Psoas muscle (tissue), 8 donors: ENCODE data around the gene STAMBPL1. TPM values are rescaled to one million over a fixed set of nuclear protein-coding genes. Genes with fewer than 3 reads are reported as not detected.

Experiments used
- ATAC-seq, 4 donors: fragments of 200-7000 bp; cut with Tn5 transposase; one replicate each; pipeline ENCODE4 v1.9.1; 2020; ENCODE audit warnings: moderate library complexity in 3 of 4, mild to moderate bottlenecking in 2 of 4
- DNase-seq, 2 donors: peaks; one replicate each; pipeline ENCODE4 v3.0.0-alpha.2; 2020
- H3K27ac ChIP-seq: fragments of 200-600 bp; one replicate; pipeline ENCODE4 v1.8.0; 2022
- H3K27me3 ChIP-seq, 3 donors: fragments of 200-600 bp in 1 of 3; one replicate each; pipeline versions ENCODE4 v1.6.1 to v1.8.0; 2013 to 2022; ENCODE audit warnings: low read length in 2 of 3, mild to moderate bottlenecking in 2 of 3, moderate library complexity in 1 of 3; ENCODE audit not compliant: insufficient read depth in 3 of 3
- H3K36me3 ChIP-seq, 2 donors: fragments of 200-600 bp in 1 of 2; one replicate each; pipeline versions ENCODE4 v1.6.1 to v1.8.0; 2013 to 2022; ENCODE audit warnings: low read depth in 1 of 2, mild to moderate bottlenecking in 1 of 2, moderate library complexity in 1 of 2; ENCODE audit not compliant: insufficient read depth in 1 of 2
- H3K4me1 ChIP-seq: fragments of 200-600 bp; one replicate; pipeline ENCODE4 v1.8.0; 2022
- H3K4me3 ChIP-seq: fragments of 200-600 bp; one replicate; pipeline ENCODE4 v1.8.0; 2022; ENCODE audit warnings: mild to moderate bottlenecking
- H3K9me3 ChIP-seq: fragments of 200-600 bp; one replicate; pipeline ENCODE4 v1.8.0; 2022
- WGBS, 3 donors: extraction: QIAGEN DNeasy Blood & Tissue Kit; methylation state at CpG; one replicate each; pipeline versions ENCODE4 v1.1.6 to v1.1.7; 2013; 5-methylcytosine and 5-hydroxymethylcytosine counted together
- intact Hi-C, 2 donors: fragments of 100-400 bp; cut with DNase I; formaldehyde crosslinking; loops; one replicate each; pipeline versions ENCODE4 v1.11.0 to v1.14.2; 2022
- polyA plus RNA-seq, 3 donors: library from polyadenylated mRNA; stranded (reverse); fragments of 200-250 nt; gene quantifications; one replicate each; pipeline ENCODE4 v1.2.3, GENCODE V29; 2013
- total RNA-seq, 4 donors: library from RNA; stranded (reverse); fragmentation: NEBNext Ultra II Directional in 2 of 4; extraction: Animal tissue kit (Norgen Biotek cat#: 25700) in 2 of 4; gene quantifications; one replicate each; pipeline versions ENCODE4 v1.2.1 to v1.2.4, GENCODE V29; 2021 to 2023
- TF ChIP-seq, protein P1 (sequence below): fragments of 200-600 bp; IDR thresholded peaks from one replicate; pipeline ENCODE4 v1.8.0; 2022; ENCODE audit warnings: antibody characterized with exemption
- donor health status: healthy with polysubstance abuse.
- donor health status: DM: no; HTN: no; CAD: no; lungs with moderate emphysema.
- donor health status: Bipolar disorder and iron deficiency.
- donor health status: healthy.
- donor health status: DM: yes; HTN: yes; CAD: no.
- donor health status: DM: no; HTN: no; CAD: no.
- donor health status: DM: no; HTN: no; CAD: no.
- donor health status: DM: yes; HTN: yes; CAD: no.

STAMBPL1 gene
- total and polyA plus RNA-seq, 7 donors = 0.23 to 1.4 (median 0.92) TPM

DNA sequence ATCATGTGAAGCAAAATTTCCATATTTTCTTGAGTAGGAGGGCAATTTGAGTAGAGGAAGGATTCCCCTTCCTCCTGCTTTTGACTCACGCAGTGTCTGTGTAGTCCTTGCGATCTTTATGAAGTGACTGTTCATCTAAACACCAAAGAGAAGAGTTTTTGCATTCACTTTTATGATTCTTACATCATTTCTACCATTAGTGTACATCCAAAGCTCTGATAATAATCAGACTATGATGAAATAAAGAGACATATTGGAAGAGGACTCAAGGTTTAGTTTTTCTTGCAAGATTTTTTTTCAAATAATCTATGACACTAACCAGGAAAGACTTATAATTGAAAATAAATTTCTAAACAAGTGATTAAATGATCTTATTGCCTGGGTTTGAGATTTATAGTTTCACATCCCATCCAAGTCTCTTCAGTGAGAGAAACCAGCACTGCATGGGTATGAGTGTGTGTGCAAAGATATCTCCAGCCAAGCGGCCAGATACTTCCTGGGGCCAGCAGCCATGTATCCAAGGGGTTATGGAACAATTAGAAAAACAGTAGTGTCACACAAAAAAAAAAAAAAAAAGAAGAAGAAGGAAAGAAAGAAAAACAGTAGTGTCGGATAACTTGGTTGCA lies 74.5 kb downstream of the STAMBPL1 start:
- ATAC-seq (no peak), DNase-seq (no peak)
- WGBS, 3 donors = 78 to 92% (median 85%) methylated on average over 4 of the region's 4 CpGs
- no peaks in the 10 kb centered on the region for H3K9me3 ChIP-seq
- H3K4me1 ChIP-seq = no peaks in the 10 kb centered on the region
- no peak overlapping the region for H3K4me3 ChIP-seq
- TF ChIP-seq, protein P1, sequence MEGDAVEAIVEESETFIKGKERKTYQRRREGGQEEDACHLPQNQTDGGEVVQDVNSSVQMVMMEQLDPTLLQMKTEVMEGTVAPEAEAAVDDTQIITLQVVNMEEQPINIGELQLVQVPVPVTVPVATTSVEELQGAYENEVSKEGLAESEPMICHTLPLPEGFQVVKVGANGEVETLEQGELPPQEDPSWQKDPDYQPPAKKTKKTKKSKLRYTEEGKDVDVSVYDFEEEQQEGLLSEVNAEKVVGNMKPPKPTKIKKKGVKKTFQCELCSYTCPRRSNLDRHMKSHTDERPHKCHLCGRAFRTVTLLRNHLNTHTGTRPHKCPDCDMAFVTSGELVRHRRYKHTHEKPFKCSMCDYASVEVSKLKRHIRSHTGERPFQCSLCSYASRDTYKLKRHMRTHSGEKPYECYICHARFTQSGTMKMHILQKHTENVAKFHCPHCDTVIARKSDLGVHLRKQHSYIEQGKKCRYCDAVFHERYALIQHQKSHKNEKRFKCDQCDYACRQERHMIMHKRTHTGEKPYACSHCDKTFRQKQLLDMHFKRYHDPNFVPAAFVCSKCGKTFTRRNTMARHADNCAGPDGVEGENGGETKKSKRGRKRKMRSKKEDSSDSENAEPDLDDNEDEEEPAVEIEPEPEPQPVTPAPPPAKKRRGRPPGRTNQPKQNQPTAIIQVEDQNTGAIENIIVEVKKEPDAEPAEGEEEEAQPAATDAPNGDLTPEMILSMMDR = no peak
- H3K27ac ChIP-seq = no peak overlapping the region
- H3K36me3 ChIP-seq = no peaks in the 10 kb centered on the region
- intact Hi-C loops = no loop called here
- H3K27me3 ChIP-seq = no peaks in the 10 kb centered on the region

DNA sequence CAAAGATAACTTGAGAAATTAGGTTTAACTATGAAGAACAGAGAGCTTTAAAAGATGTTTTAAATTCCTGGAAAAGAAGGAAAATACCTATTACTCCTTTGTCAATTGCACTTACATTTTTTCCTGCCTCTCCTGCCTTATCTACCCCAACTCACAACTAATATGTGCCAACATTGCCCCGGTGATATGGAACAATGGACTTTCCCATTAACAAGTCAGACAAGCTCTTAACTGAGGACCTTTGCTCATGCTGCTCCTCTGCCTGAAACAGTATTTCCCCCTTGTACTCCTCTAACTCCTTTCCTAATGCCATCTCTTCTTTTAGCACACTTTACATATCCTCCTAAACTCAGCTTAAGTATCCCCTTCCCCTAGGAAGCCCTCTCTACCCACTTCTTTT lies 77.3 kb downstream of the STAMBPL1 start:
- Histone ChIP-seq H3K9me3 (no peaks in the 10 kb centered on the region), H3K36me3 (no peaks in the 10 kb centered on the region), H3K27ac (no peak overlapping the region), H3K4me1 (no peaks in the 10 kb centered on the region), H3K27me3 (no peaks in the 10 kb centered on the region), H3K4me3 (no peak overlapping the region)
- intact Hi-C loops = no loop called here
- TF ChIP-seq, protein P1 = no peak
- WGBS, 3 donors = 92 to 96% (median 95%) methylated on average over 1 of the region's 1 CpG
- ATAC-seq (no peak), DNase-seq (no peak)

DNA sequence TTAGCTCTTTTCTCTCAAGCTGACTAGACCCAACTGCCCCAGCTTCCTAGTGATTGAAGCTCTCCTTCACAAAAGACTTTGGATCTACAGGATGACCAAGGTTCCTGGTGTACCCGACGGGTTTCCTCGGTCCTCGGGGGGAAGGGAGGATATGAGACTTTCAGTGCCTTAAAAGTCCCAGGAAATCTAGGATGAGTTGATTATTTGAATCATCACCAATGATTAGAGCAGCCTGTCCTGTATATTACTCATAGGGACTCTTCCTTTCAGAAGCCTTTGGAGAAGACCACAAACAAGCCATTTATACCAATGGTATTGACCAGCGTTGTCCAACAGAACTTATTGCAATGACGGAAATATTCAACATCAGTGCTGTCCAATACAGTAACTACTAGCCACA lies 78.7 kb downstream of the STAMBPL1 start:
- WGBS, 3 donors = 97 to 100% (median 98%) methylated on average over 6 of the region's 6 CpGs
- TF ChIP-seq, protein P1 = no peak
- DNase-seq (no peak), ATAC-seq (no peak)
- Histone ChIP-seq H3K4me3 (no peak overlapping the region), H3K27ac (no peak overlapping the region), H3K36me3 (no peaks in the 10 kb centered on the region), H3K4me1 (no peaks in the 10 kb centered on the region), H3K27me3 (no peaks in the 10 kb centered on the region), H3K9me3 (no peaks in the 10 kb centered on the region)
- intact Hi-C loops = no loop called here

DNA sequence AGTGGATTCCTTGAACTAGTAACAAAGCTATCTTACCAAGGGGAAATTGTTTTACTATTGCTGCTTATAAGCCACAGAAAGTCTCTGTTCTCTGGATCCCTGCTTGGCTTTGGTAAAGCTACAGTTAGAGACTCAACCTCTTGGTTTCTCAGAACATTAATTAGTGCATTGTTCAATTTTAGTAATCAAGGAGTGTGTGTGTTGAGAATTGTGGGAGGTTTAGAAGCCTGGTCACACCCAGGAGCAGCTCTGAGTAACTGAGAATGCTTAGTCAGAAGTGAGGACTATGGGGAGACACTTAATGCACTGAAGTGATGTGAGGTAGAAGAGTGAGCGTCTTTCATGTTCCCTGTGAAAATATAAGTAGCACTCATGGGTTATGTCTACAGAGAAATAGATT lies 80.8 kb downstream of the STAMBPL1 start:
- intact Hi-C loops = no loop called here

More for the DNA sequence above, 80.8 kb downstream of the STAMBPL1 start:
- Histone ChIP-seq H3K36me3 (no peaks in the 10 kb centered on the region), H3K27me3 (no peaks in the 10 kb centered on the region), H3K27ac (no peak overlapping the region), H3K9me3 (no peaks in the 10 kb centered on the region), H3K4me1 (no peaks in the 10 kb centered on the region), H3K4me3 (no peak overlapping the region)
- 98 to 100% (median 100%) methylated on average over 1 of the region's 1 CpG for WGBS, 3 donors
- DNase-seq = no peak
- TF ChIP-seq, protein P1 = no peak
- ATAC-seq = no peak
